Measurements from ENCODE around the gene MS4A4A.

DNA sequence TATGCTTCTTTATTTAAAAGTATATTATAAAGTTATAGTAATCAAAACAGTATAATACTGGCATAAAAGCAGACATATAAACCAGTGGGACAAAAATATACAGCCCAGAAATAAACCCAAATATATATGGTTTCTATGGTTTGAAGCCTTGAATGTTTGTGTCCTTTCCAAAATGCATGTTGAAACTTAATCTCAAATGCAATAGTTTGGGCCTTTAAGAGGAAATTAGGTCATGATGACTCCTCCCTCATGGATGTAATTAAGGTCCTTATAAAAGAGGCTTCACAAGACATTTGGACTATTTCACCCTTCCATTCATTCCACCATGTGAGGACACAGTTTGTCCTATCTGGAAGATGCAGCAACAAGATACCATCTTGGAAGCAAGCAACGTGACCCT is 46.5 kb downstream of the MS4A4A start, which contains the start of gene MS4A6E:
- TF ChIP-seq ZNF274 (IDR thresholded peaks at IDR 0.05; ENCODE audit: low read depth, low read length) (no peak), YY1 (IDR thresholded peaks at IDR 0.05; ENCODE audit: insufficient read depth, insufficient read length) (no peak)

Data from NT2/D1 (cell line).